Measurements from ENCODE around the gene KCNK15. TPM values are rescaled to one million over a fixed set of nuclear protein-coding genes. Genes with fewer than 3 reads are reported as not detected.

The KCNK15 gene
- total and polyA plus RNA-seq, 9 of the 15 experiments (the other 6 are each of a cell fraction or from before 2014, with no cell fraction given) = 0.03 to 0.30 (median 0.17) TPM; not detected in 5

DNA sequence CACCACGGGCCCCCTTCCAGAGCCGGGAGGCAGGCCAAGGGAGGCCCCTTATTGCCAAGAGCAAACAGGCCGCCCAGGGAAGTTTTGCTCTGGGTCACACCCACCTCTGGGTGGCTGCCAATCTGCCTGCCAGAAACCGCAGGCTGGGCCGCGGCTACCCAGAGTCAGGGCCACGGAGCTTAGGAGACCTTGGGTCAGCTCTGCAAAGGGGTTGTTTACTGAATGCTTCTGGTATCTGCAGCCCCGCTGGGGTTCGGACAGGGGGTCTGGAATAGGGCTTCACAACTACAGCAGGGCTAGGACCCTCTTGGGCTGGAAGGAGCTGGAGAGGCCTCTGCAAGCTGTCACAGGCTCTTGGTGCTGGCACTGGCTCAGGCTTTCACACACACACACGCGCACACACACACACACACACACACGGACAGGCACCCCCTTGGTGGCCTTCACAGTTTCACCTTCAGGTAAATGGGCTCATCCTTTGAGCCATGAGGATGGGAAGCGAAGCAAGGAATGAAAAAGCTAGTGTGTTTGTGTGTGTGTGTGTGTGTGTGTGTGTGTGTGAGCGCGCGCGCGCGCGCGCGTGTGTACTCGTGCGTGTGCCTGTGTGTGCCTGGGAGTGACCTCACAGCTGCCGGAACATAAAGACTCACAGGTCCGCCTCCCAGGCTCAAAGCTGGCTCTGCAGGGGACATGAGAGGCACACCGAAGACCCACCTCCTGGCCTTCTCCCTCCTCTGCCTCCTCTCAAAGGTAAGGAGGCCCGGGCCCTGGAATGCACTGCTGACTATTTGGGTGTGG, 30.8 kb upstream of the KCNK15 start, which contains the start of gene CCN5:
Gene CCN5, plus strand, starts transcription at position 669 of the 798 bp plus-strand sequence. Its CDS starts 22 bp downstream, at position 691.
- ChIA-PET CTCF (ENCODE audit: low intra/inter-chr PET ratio) (no interaction called here), POLR2A (interaction anchor here (0.6 kb wide), 1 partner anchor 356 kb away, joined by 3 read pairs; no protein-coding TSS in a partner anchor)
- Histone ChIP-seq H3K4me2 (ENCODE audit: insufficient read depth, low read length) (no peak within 1 kb of the TSS), H3K9me1 (ENCODE audit: control insufficient read depth, insufficient read depth, low read length) (no peaks in the 10 kb centered on the region), H2AFZ (ENCODE audit: low read depth, low read length) (no peak within 1 kb of the TSS), H3K79me2 (ENCODE audit: control insufficient read depth, insufficient read depth, low read length) (no peaks in the 10 kb centered on the region), H3K27ac (ENCODE audit: extremely low read depth, low read depth, low read length) (no peak within 1 kb of the TSS), H3K27me3 (ENCODE audit: control insufficient read depth in 2 of 2, insufficient read depth in 2 of 2, low read length in 2 of 2) (peaks cover 23 to 67% of the 10 kb centered on the region in 2 experiments), H3K36me3 (ENCODE audit: control insufficient read depth, insufficient read depth, low read length) (no peaks in the 10 kb centered on the region), H3K9me3 (replicated peaks; ENCODE audit: control insufficient read depth, insufficient read depth, low read depth, low read length) (no peaks in the 10 kb centered on the region), H3K9ac (ENCODE audit: insufficient read depth in 1 of 2, low read depth in 2 of 2, low read length in 2 of 2) (peak within 1 kb of the TSS in 1 of 2 experiments; percentile 58; a peak in 2 of 4 replicates), H3K4me3 (no peak within 1 kb of the TSS), H4K20me1 (replicated peaks; ENCODE audit: control insufficient read depth, insufficient read depth, low read length) (peaks cover 8% of the 10 kb centered on the region; the same call in 1 of the 2 replicates), H3K4me1 (replicated peaks in 1 of 2; ENCODE audit: control insufficient read depth in 2 of 2, insufficient read depth in 2 of 2, low read length in 2 of 2) (peaks cover 0 to 17% of the 10 kb centered on the region in 2 experiments; a peak in 2 of 5 replicates)
- ATAC-seq (peak; percentile 75), FAIRE-seq (no peak), DNase-seq (ENCODE audit: extremely low read depth in 1 of 4, low spot score in 3 of 4) (peak; percentile 30 to 48 (median 44))
- intact Hi-C loops (cut with micrococcal nuclease) = no loop called here
- TF ChIP-seq, protein P1, sequence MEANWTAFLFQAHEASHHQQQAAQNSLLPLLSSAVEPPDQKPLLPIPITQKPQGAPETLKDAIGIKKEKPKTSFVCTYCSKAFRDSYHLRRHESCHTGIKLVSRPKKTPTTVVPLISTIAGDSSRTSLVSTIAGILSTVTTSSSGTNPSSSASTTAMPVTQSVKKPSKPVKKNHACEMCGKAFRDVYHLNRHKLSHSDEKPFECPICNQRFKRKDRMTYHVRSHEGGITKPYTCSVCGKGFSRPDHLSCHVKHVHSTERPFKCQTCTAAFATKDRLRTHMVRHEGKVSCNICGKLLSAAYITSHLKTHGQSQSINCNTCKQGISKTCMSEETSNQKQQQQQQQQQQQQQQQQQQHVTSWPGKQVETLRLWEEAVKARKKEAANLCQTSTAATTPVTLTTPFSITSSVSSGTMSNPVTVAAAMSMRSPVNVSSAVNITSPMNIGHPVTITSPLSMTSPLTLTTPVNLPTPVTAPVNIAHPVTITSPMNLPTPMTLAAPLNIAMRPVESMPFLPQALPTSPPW (CRISPR knock-in tag; IDR thresholded peaks at IDR 0.05) = 0 out of 2 replicates have a peak, but pooled peaks have one; percentile 23
- TF ChIP-seq ZNF766 (CRISPR knock-in tag; conservative IDR thresholded peaks at IDR 0.05) (peak; percentile 60; the same call in 1 of the 2 replicates), FOXM1 (IDR thresholded peaks at IDR 0.05; ENCODE audit: low read depth) (no peak), FOXM1 (CRISPR knock-in tag; IDR thresholded peaks at IDR 0.05; ENCODE audit: low read depth) (no peak), ZZZ3 (IDR thresholded peaks at IDR 0.05) (no peak), ATF1 (CRISPR knock-in tag; IDR thresholded peaks at IDR 0.05) (no peak), ATF1 (tag; IDR thresholded peaks at IDR 0.05) (0 out of 2 replicates have a peak, but pooled peaks have one; percentile 19), MXI1 (IDR thresholded peaks at IDR 0.05; ENCODE audit: low read depth, low read length) (no peak), NFIC (IDR thresholded peaks at IDR 0.05) (peak; percentile 40), ZNF134 (CRISPR knock-in tag; conservative IDR thresholded peaks at IDR 0.05) (no peak), ZBTB1 (CRISPR knock-in tag; IDR thresholded peaks at IDR 0.05; ENCODE audit: borderline replicate concordance, low read depth) (peak; percentile 64; the same call in 1 of the 2 replicates), BRF1 (IDR thresholded peaks at IDR 0.05; ENCODE audit: borderline replicate concordance, extremely low read depth, insufficient read length) (no peak)
- TF ChIP-seq, protein P2, sequence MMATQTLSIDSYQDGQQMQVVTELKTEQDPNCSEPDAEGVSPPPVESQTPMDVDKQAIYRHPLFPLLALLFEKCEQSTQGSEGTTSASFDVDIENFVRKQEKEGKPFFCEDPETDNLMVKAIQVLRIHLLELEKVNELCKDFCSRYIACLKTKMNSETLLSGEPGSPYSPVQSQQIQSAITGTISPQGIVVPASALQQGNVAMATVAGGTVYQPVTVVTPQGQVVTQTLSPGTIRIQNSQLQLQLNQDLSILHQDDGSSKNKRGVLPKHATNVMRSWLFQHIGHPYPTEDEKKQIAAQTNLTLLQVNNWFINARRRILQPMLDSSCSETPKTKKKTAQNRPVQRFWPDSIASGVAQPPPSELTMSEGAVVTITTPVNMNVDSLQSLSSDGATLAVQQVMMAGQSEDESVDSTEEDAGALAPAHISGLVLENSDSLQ (IDR thresholded peaks at IDR 0.05) = peak; percentile 44; the same call in 1 of the 2 replicates
- TF ChIP-seq, protein P3, sequence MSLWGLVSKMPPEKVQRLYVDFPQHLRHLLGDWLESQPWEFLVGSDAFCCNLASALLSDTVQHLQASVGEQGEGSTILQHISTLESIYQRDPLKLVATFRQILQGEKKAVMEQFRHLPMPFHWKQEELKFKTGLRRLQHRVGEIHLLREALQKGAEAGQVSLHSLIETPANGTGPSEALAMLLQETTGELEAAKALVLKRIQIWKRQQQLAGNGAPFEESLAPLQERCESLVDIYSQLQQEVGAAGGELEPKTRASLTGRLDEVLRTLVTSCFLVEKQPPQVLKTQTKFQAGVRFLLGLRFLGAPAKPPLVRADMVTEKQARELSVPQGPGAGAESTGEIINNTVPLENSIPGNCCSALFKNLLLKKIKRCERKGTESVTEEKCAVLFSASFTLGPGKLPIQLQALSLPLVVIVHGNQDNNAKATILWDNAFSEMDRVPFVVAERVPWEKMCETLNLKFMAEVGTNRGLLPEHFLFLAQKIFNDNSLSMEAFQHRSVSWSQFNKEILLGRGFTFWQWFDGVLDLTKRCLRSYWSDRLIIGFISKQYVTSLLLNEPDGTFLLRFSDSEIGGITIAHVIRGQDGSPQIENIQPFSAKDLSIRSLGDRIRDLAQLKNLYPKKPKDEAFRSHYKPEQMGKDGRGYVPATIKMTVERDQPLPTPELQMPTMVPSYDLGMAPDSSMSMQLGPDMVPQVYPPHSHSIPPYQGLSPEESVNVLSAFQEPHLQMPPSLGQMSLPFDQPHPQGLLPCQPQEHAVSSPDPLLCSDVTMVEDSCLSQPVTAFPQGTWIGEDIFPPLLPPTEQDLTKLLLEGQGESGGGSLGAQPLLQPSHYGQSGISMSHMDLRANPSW (CRISPR knock-in tag; IDR thresholded peaks at IDR 0.05) = no peak
- TF ChIP-seq, protein P4, sequence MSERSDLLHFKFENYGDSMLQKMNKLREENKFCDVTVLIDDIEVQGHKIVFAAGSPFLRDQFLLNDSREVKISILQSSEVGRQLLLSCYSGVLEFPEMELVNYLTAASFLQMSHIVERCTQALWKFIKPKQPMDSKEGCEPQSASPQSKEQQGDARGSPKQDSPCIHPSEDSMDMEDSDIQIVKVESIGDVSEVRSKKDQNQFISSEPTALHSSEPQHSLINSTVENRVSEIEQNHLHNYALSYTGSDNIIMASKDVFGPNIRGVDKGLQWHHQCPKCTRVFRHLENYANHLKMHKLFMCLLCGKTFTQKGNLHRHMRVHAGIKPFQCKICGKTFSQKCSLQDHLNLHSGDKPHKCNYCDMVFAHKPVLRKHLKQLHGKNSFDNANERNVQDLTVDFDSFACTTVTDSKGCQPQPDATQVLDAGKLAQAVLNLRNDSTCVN (CRISPR knock-in tag; IDR thresholded peaks at IDR 0.05) = no peak
- in situ Hi-C loops (cut with MboI) = no loop called here
- WGBS (ENCODE audit: insufficient coverage, low coverage, missing lambda C conversion rate) = 12% methylated on average over 16 of the region's 28 CpGs
- BruUV-seq (replicated peaks) = no TSS peak
